ENCODE results near the gene PSMD4.

PSMD4 gene

GRCh38 chr1:151309811-151310323 is 55.3 kb downstream of the PSMD4 start:
- no peak for TF ChIP-seq CTCF (IDR thresholded peaks at IDR 0.05; ENCODE audit: borderline replicate concordance, insufficient read depth, low read depth, low read length)
- no peak overlapping the region for H3K4me3 ChIP-seq (ENCODE audit: low read depth, low read length)

- H3K4me3 ChIP-seq (ENCODE audit: low read depth, low read length) = no peak overlapping the region
- TF ChIP-seq CTCF (IDR thresholded peaks at IDR 0.05; ENCODE audit: borderline replicate concordance, insufficient read depth, low read depth, low read length) = no peak
These were observed 56.5 kb downstream of the PSMD4 start for GRCh38 chr1:151311011-151311410.

- no peak for TF ChIP-seq CTCF (IDR thresholded peaks at IDR 0.05; ENCODE audit: borderline replicate concordance, insufficient read depth, low read depth, low read length)
These were observed 57.2 kb downstream of the PSMD4 start for GRCh38 chr1:151311589-151312331.

GRCh38 chr1:151312411-151312810 is 57.9 kb downstream of the PSMD4 start:
- H3K4me3 ChIP-seq (ENCODE audit: low read depth, low read length) = no peak overlapping the region

More at GRCh38 chr1:151311589-151312331, 57.2 kb downstream of the PSMD4 start:
- no peak overlapping the region for H3K4me3 ChIP-seq (ENCODE audit: low read depth, low read length)

GRCh38 chr1:151312826-151313225 is 58.3 kb downstream of the PSMD4 start:
- no peak for TF ChIP-seq CTCF (IDR thresholded peaks at IDR 0.05; ENCODE audit: borderline replicate concordance, insufficient read depth, low read depth, low read length)
- no peak overlapping the region for H3K4me3 ChIP-seq (ENCODE audit: low read depth, low read length)

More at GRCh38 chr1:151312411-151312810, 57.9 kb downstream of the PSMD4 start:
- no peak for TF ChIP-seq CTCF (IDR thresholded peaks at IDR 0.05; ENCODE audit: borderline replicate concordance, insufficient read depth, low read depth, low read length)

- no peak for TF ChIP-seq CTCF (IDR thresholded peaks at IDR 0.05; ENCODE audit: borderline replicate concordance, insufficient read depth, low read depth, low read length)
- H3K4me3 ChIP-seq (ENCODE audit: low read depth, low read length) = no peak overlapping the region
These were observed 59.0 kb downstream of the PSMD4 start for GRCh38 chr1:151313501-151313900.
